ENCODE measurements around the gene ASB13. TPM values are rescaled to one million over a fixed set of nuclear protein-coding genes. Genes with fewer than 3 reads are reported as not detected.

The ASB13 gene
- polyA plus RNA-seq, 1 of the 3 experiments (the other 2 are of a cell fraction): 9.2 TPM

- 94% methylated on average over 6 of the region's 6 CpGs for WGBS (ENCODE audit: low lambda C conversion rate)
- Histone ChIP-seq H3F3A (replicated peaks; ENCODE audit: insufficient read depth) (no peaks in the 10 kb centered on the region), H4K20me1 (ENCODE audit: insufficient read depth) (0 out of 2 replicates have a peak, but pooled peaks cover 5% of the 10 kb centered on the region), H3K27me3 (ENCODE audit: insufficient read depth) (no peaks in the 10 kb centered on the region), H3K79me2 (ENCODE audit: insufficient read depth) (peaks cover 13% of the 10 kb centered on the region; the same call in 1 of the 2 replicates), H3K9me3 (no peaks in the 10 kb centered on the region), H3K4me3 (ENCODE audit: low read depth in 2 of 2, low read length in 1 of 2) (no peak overlapping the region), H3K4me1 (ENCODE audit: control insufficient read depth in 1 of 2, insufficient read depth in 2 of 2, low read depth in 1 of 2, low read length in 1 of 2) (peaks cover 0 to 14% of the 10 kb centered on the region in 2 experiments; a peak in 2 of 4 replicates), H3K4me2 (no peak overlapping the region), H3K36me3 (replicated peaks in 1 of 2; ENCODE audit: control insufficient read depth in 1 of 2, insufficient read depth in 2 of 2, low read length in 1 of 2) (no peaks in the 10 kb centered on the region), H2AFZ (ENCODE audit: low read depth) (no peak overlapping the region), H3K27ac (ENCODE audit: low read depth in 2 of 2, low read length in 1 of 2) (no peak overlapping the region), H3K9me2 (no peaks in the 10 kb centered on the region), H3K9ac (no peak overlapping the region)
- ChIA-PET POLR2A (no interaction called here), CTCF (interaction anchor here (1.1 to 1.4 kb wide), 3 partner anchors 25 to 153 kb away, joined by 3 read pairs; no protein-coding TSS in a partner anchor)
- DNase-seq: no peak
- TF ChIP-seq CHD2 (IDR thresholded peaks at IDR 0.05; ENCODE audit: low read length, partially characterized antibody) (no peak), IRF3 (IDR thresholded peaks at IDR 0.05; ENCODE audit: low read depth, low read length) (no peak), FOXJ3 (CRISPR knock-in tag; IDR thresholded peaks at IDR 0.05) (no peak), RCOR1 (IDR thresholded peaks at IDR 0.05; ENCODE audit: low read length) (no peak), EP300 (IDR thresholded peaks at IDR 0.05; ENCODE audit: borderline replicate concordance in 1 of 2, low read depth in 1 of 2, low read length in 1 of 2) (no peak), PBX3 (IDR thresholded peaks at IDR 0.05) (no peak), CTCF (IDR thresholded peaks at IDR 0.05) (no peak), ELF1 (IDR thresholded peaks at IDR 0.05) (no peak), GATA2 (CRISPR knock-in tag; IDR thresholded peaks at IDR 0.05) (no peak), TEAD4 (IDR thresholded peaks at IDR 0.05; ENCODE audit: borderline replicate concordance, insufficient read depth) (no peak), RFX5 (IDR thresholded peaks at IDR 0.05; ENCODE audit: low read length) (no peak), SMC3 (IDR thresholded peaks at IDR 0.05; ENCODE audit: low read depth, low read length) (no peak), ZBTB33 (IDR thresholded peaks at IDR 0.05; ENCODE audit: borderline replicate concordance, low read depth) (no peak), MXI1 (IDR thresholded peaks at IDR 0.05; ENCODE audit: low read depth, low read length) (no peak), REST (IDR thresholded peaks at IDR 0.05; ENCODE audit: low read depth, low read length) (no peak), FOSL2 (IDR thresholded peaks at IDR 0.05; ENCODE audit: borderline replicate concordance, low read depth) (no peak), MAX (IDR thresholded peaks at IDR 0.05; ENCODE audit: low read depth) (no peak), FOXM1 (IDR thresholded peaks at IDR 0.05; ENCODE audit: low read depth) (no peak)
These were observed 5.4 kb downstream of the ASB13 start for GRCh38 chr10:5661043-5661442.
